ENCODE measurements around the gene CNTNAP4.

CNTNAP4 gene

GRCh38 chr16:76276745-76277438, at the start of gene CNTNAP4:
Gene CNTNAP4, plus strand, starts transcription at chr16:76277401. Its CDS starts 262 bp downstream, at chr16:76277663.
- no peak for DNase-seq

DNA sequence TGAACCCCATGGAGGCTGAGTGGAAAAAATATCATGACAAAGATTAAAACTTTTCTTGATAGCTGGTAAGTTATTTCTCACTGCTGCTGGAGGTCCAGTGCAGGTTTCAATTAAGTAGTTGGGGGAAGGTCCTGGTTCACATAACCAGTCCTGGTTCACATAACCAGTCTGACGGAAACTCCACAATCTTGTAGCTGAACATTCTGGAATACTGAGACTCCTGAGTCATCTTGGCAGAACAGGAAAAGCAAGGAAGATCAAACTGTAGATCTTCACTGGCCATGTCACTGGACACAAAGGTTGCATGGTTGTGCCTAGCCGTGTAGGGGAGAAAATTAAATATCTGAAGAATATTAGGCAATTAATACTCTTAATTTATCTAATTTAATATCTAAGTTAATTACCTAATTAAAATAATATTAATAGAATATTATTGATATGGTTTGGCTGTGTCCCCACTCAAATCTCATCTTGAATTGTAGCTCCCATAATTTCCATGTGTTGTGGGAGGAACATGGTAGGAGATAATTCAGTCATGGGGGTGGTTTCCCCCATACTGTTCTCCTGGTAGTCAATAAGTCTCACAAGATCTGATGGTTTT, 48.6 kb upstream of the CNTNAP4 start:
- no peak for DNase-seq

DNA sequence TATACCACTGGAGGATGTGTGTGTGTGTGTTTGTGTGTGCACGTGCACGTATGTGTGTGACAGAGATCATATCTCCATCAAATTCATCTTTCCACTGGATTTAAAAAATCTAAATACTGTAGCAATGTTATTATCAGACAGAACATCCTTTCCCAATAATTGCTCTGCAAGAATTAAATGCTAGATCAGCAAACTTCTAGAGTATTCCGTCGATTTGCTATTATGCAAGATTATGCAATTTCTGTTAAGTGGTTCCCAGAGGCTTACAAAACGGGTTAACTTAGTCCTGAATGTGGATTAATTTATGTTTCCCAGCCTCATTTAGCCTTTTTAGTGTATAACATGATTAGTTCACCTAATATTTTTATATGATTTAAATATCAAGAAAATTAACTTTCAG, 44.5 kb upstream of the CNTNAP4 start:
- no peak for DNase-seq

DNA sequence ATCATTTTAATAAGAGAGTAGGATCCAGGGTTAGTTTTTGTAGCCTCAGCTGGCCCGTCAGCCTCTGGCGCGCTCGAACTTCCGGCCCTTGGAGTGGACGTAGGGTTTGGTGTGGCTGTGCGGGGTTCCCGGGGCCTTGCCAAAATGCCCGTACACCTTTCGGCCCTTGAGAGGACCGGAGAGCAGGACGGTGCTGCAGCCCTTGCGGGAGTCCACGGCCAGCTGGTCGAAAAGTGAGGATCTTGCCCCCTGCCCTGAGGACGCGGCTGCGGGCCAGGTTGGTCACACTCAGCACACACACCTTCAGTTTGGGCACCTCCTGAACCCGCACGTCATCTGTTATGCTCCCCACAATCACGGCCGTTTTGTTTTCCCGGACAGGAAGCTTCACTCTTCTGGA, 42.2 kb upstream of the CNTNAP4 start:
- no peak for DNase-seq

GRCh38 chr16:76235426-76235825, 41.8 kb upstream of the CNTNAP4 start:
- no peak for DNase-seq

DNA sequence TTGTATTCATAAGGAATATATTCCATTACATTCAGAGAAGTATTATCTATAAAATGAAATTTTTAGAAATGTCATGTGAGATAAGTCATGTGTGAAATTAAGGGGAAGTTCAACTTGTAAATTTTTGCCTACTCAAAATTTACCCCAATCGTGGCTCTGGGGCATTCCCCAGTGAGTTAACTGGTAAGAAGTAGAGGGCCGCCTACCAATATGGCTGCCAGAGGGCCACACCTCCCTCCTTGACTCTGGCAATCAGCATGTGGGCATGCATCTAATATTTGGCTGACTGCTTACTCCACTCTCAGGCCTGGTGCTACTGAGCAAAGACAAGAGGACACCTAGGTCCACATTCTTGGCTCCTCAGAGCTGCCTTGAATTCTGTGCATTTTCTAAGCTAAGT, 39.7 kb upstream of the CNTNAP4 start:
- no peak for DNase-seq

- no peak for DNase-seq
These were observed 35.4 kb upstream of the CNTNAP4 start for GRCh38 chr16:76241755-76242154.

DNA sequence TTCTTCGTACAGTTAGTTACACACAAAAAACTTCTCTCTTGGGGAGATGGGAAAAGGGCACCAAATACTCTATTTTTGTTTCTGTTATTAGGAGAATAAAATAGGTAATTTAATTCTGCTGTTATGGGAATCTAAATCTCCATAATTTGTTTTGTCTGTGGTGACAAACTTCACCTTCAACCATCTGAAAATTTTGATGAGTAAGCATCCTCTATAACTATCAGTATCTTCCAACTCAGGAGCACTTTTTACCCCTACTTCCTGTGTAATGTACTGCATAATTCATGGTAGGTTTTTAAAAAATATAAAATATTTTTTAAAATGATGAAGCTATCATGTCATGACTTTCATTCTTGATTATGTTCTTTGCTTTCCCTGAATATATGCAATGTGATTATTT, 33.6 kb upstream of the CNTNAP4 start:
- DNase-seq: no peak

- no peak for DNase-seq
These were observed 30.6 kb upstream of the CNTNAP4 start for GRCh38 chr16:76246587-76246986.

DNA sequence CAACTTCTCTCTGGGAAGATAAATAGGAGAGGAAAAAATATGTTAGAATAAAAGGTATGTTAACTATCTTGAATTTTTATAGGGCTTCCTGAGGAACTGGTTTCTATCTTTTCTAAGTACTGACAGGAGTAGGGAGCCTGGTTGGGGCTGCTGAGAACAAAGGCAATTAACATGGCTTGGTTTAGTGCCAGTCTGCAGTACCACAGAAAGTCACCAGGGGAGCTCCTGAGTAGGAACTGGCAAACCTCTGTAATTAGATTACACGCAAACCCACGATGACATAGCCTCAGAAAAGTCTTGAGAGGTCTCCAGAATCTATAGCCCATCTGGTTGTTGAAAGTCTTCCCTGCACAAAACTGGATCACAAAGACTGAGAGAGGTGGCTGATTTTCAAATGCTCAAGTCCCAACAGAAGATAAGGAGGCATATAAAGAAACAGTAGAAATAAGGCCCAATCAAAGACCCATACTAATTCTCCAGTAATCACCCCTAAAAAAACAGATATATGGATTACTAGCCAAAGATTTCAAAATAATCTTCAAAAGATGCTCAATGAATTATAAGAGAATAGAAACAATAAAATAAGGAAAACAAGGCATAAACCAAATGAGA, 11.7 kb upstream of the CNTNAP4 start:
- no peak for DNase-seq

DNA sequence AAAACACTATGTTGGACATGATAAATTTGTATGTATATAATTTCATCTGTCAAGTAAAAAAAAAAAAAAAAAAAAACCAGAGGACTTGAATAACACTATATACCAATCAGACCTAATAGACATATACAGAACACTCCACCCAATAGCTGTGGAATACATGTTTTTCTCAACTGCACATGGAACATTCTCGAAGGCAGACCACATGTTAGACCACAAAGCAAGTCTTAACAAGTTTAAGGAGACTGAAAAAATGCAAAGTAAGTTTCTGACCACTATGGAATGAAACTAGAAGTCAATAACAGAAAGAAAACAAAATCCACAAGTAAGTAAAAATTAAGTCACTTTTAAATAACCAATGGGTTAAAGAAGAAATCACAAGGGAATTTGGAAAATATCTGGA, 8.4 kb upstream of the CNTNAP4 start:
- DNase-seq: no peak

- no peak for DNase-seq
These were observed 344 bp downstream of the CNTNAP4 start for GRCh38 chr16:76277460-76278030.

GRCh38 chr16:76278086-76278485, 885 bp downstream of the CNTNAP4 start:
- no peak for DNase-seq

DNA sequence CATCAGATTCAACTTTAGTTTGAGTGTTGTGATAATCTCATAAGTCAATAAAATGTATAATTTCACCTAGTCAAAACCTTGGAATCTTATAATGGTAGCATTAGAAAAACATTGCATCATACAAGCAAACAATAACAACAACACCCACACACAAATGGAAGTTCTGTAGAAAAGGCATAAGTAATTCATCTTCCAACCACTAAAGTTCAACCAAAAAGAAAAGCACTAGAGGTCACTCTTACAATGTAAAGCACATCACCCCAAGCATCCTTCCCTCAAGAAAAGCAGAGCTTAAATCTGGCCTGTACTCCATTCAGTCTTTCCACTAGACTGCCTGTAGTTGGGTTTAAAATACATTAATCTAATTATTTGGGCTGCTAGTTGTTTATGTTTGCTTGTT, 1.8 kb downstream of the CNTNAP4 start:
- no peak for DNase-seq

- no peak for DNase-seq
These were observed 3.4 kb downstream of the CNTNAP4 start for GRCh38 chr16:76280421-76281215.

- no peak for DNase-seq
These were observed 10.3 kb downstream of the CNTNAP4 start for GRCh38 chr16:76287466-76287865.

DNA sequence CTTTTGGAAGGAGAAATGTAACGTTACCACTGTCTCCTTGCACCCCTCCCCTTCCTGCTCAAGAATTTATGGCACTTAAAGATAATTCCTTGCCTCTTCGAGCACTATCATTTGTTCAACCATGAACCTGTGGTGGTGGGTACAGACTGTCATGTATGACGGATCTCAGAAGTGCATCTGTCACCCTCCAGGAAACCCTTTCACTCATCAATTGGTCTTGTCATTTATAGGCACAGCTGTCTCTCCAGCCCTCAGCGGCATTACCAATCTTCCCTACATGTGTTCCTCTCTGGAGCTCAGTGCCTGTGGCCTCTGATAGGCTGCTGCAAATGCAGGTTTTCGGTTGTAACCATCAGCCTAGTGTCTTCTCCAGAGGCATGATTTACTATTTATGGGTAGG, 15.0 kb downstream of the CNTNAP4 start:
- DNase-seq: no peak

- no peak for DNase-seq
These were observed 16.8 kb downstream of the CNTNAP4 start for GRCh38 chr16:76293980-76294379.

- DNase-seq: no peak
These were observed 17.4 kb downstream of the CNTNAP4 start for GRCh38 chr16:76294396-76295214.

DNA sequence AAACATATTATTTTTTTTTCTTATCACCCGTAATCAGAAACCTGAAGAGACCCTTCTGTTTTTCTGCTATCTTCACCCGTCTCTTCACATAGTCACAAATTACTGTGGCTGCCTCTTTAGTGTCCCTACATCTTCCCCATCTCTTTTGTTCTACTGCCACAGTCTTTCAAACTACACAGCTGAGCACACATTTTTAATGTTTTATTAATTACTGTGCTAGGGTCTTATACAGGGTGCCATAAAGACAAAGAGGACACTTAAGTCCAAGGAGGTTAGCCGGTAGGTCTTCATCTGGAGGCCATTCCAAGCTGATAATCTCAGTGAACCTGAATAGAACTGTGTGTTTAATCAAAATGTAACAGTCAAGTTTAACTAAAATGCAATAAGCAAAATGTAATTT, 20.7 kb downstream of the CNTNAP4 start:
- DNase-seq: no peak

DNA sequence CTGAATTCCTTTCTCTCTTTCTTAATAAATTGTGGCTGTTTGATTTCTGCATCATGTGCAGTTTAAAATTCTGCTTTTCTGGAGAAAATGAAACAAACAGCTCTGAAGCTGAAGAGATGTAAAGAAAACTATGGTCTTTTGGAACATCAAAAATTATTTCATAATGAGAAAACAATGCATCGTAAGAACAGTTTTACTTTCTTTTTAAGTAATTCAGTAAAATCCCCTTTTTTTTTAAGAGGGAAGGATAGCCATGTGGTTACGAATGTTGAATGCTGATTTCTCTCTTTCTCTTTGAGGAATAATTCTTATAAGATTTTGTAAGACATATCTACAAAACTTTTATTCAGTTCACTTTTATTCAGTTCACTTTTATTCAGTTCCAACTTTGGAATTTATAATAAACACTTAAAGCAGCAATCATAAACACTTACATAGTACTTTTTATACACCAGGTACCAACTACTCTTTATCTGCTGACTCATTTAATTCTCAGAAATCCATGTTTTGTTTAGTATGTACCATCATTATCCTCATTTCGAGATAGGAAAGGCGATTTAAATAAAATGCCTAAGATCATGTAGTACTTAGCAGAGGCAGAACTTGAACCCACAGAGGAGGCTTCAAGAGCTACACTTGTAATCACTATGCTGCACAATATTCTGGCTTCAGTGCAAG, 26.6 kb downstream of the CNTNAP4 start:
- DNase-seq: no peak
